ENCODE results near the gene MGAT4A. TPM values are rescaled to one million over a fixed set of nuclear protein-coding genes. Genes with fewer than 3 reads are reported as not detected.

MGAT4A gene
- total RNA-seq, 1 donor from 2014 or later, result 1.7 TPM

GRCh38 chr2:98750593-98751282 is 19.8 kb upstream of the MGAT4A start:
- H3K27ac ChIP-seq (ENCODE audit: low read depth, low read length), result no peak overlapping the region
- FAIRE-seq, result no peak
- H3K36me3 ChIP-seq (ENCODE audit: insufficient read depth, low read length), result no peaks in the 10 kb centered on the region
- H3K4me1 ChIP-seq (ENCODE audit: insufficient read depth, low read length), result no peaks in the 10 kb centered on the region
- Mint-ChIP-seq H3K4me1 (ENCODE audit: low read depth, unreplicated experiment) (peaks cover 6% of the 10 kb centered on the region), H3K36me3 (ENCODE audit: low read depth, unreplicated experiment) (no peaks in the 10 kb centered on the region), H3K4me3 (ENCODE audit: unreplicated experiment) (no peak overlapping the region), H3K27ac (ENCODE audit: unreplicated experiment) (no peak overlapping the region), H3K27me3 (ENCODE audit: low read depth, unreplicated experiment) (peaks cover 18% of the 10 kb centered on the region), H3K9me3 (ENCODE audit: unreplicated experiment) (peaks cover 1% of the 10 kb centered on the region)
- no peak for DNase-seq (ENCODE audit: low read depth)
- H3K27me3 ChIP-seq (ENCODE audit: insufficient read depth, low read length), result peaks cover 25% of the 10 kb centered on the region
- no peak overlapping the region for H3K9ac ChIP-seq (ENCODE audit: low read length)
- no peak overlapping the region for H3K4me2 ChIP-seq (ENCODE audit: low read length)
- TF ChIP-seq EZH2 (IDR thresholded peaks at IDR 0.05; ENCODE audit: insufficient read depth, low read length), result no peak
- TF ChIP-seq CTCF (IDR thresholded peaks at IDR 0.05; ENCODE audit: insufficient read depth, low read depth, low read length), result no peak
- no peaks in the 10 kb centered on the region for H4K20me1 ChIP-seq (ENCODE audit: insufficient read depth, low read length)
- no peaks in the 10 kb centered on the region for H3K9me3 ChIP-seq (ENCODE audit: insufficient read depth, low read depth, low read length)
- no peaks in the 10 kb centered on the region for H3K79me2 ChIP-seq (ENCODE audit: insufficient read depth, low read length)
- H3K4me3 ChIP-seq (ENCODE audit: insufficient read depth, low read depth, low read length), result no peak overlapping the region
- no peak overlapping the region for H2AFZ ChIP-seq (ENCODE audit: low read depth, low read length)

GRCh38 chr2:98749066-98749450 is 18.1 kb upstream of the MGAT4A start:
- Histone ChIP-seq H3K36me3 (ENCODE audit: insufficient read depth, low read length) (no peaks in the 10 kb centered on the region), H3K9ac (ENCODE audit: low read length) (no peak overlapping the region), H2AFZ (ENCODE audit: low read depth, low read length) (no peak overlapping the region), H4K20me1 (ENCODE audit: insufficient read depth, low read length) (no peaks in the 10 kb centered on the region), H3K4me1 (ENCODE audit: insufficient read depth, low read length) (no peaks in the 10 kb centered on the region), H3K27me3 (ENCODE audit: insufficient read depth, low read length) (peaks cover 19% of the 10 kb centered on the region), H3K79me2 (ENCODE audit: insufficient read depth, low read length) (no peaks in the 10 kb centered on the region), H3K9me3 (ENCODE audit: insufficient read depth, low read depth, low read length) (no peaks in the 10 kb centered on the region), H3K4me3 (ENCODE audit: insufficient read depth, low read depth, low read length) (no peak overlapping the region), H3K4me2 (ENCODE audit: low read length) (no peak overlapping the region), H3K27ac (ENCODE audit: low read depth, low read length) (no peak overlapping the region)
- no peaks in the 10 kb centered on the region for H3K36me3 Mint-ChIP-seq (ENCODE audit: low read depth, unreplicated experiment)
- H3K27ac Mint-ChIP-seq (ENCODE audit: unreplicated experiment), result no peak overlapping the region
- H3K4me1 Mint-ChIP-seq (ENCODE audit: low read depth, unreplicated experiment), result peaks cover 6% of the 10 kb centered on the region
- TF ChIP-seq EZH2 (IDR thresholded peaks at IDR 0.05; ENCODE audit: insufficient read depth, low read length) (no peak), CTCF (IDR thresholded peaks at IDR 0.05; ENCODE audit: insufficient read depth, low read depth, low read length) (no peak)
- peaks cover 15% of the 10 kb centered on the region for H3K27me3 Mint-ChIP-seq (ENCODE audit: low read depth, unreplicated experiment)
- H3K9me3 Mint-ChIP-seq (ENCODE audit: unreplicated experiment), result peaks cover 1% of the 10 kb centered on the region
- DNase-seq (ENCODE audit: low read depth) (no peak), FAIRE-seq (no peak)
- no peak overlapping the region for H3K4me3 Mint-ChIP-seq (ENCODE audit: unreplicated experiment)

Measured in astrocyte (in vitro differentiated cells and primary cell).